NK-92 (cell line): Measurements from ENCODE around the gene MTUS2.
"Not testable (repeated sequence)": the region's sequence is repeated elsewhere in the genome, so short reads cannot be mapped to it uniquely, and the experiment has no call there.

Source experiments
- DNase-seq: peaks from one replicate; lab custom pipeline; 2025; ENCODE audit not compliant: unreplicated experiment; lab: John Stamatoyannopoulos, UW

MTUS2 gene

DNA sequence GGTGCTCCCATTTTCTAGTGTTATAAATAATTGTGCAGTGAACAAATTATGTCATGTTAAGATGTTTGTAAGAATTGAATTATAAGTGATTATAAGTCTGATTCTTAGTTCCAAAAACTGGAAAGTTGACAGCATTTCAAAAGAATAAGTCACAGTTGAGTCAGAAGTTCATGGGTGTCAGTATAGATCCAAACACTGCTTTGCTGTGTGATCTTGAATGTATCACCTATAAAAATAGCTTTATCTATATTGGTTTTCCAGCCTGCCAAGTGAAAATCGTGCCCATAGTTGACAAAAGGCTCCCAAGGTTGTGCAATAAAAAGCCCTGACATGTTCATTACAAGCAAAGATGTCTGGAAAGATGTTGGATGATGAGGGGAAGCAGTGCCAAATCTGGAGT is 336.0 kb downstream of the MTUS2 start:
- DNase-seq: no peak

DNA sequence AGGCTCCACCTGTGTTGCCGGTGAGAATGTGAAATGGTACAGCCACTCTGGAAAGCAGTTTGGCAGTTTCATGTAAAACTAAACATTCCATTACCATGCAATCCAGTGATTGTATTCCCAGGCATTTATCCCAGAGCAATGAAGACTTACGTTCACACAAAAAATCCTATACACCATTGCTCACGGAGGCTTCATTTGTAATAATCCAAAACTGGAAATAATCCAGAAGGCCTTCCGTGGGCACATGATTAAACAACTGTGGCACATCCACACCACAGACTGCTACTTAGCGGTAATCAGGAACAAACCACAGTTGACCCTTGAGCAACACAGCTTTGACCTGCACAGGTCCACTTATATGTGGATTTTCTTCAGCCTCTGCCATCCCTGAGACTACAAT is 339.7 kb downstream of the MTUS2 start:
- no peak for DNase-seq

DNA sequence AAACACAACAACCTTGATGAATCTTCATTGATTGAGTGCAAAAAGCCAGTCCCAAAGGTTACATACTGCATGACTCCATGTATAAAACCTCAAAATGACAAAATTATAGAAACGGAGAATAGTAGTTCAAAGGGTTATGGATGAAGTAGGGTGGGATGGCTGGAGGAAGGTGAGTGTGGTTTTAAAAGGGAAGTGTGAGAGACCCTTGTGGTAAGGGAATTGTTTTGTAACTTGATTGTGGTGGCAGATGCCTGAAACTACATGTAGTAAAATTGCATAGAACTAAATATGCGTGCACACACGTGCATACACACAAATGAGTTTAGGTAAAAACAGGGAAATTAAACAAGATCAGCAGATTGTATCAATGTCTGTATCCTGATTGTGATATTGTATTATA is 340.7 kb downstream of the MTUS2 start:
- no peak for DNase-seq

DNA sequence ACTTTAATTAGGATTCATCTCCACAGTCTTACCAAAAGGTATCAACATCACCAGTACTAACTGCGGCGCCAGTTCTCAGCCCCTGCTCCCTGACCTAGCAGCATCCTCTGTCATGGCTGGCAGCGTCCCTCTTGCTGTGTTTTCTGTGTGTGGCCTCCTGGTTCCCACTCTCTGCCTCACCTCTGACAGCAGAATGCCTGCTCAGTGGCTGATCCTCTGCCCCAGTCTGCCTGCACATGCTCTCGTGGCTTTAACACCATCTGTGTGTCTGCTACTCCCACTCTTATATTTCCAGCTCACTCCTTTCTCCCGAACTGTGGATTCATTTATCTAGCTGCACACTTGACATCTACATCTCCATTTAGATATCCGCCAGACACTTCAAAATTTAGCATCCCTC is 341.5 kb downstream of the MTUS2 start:
- DNase-seq: no peak

DNA sequence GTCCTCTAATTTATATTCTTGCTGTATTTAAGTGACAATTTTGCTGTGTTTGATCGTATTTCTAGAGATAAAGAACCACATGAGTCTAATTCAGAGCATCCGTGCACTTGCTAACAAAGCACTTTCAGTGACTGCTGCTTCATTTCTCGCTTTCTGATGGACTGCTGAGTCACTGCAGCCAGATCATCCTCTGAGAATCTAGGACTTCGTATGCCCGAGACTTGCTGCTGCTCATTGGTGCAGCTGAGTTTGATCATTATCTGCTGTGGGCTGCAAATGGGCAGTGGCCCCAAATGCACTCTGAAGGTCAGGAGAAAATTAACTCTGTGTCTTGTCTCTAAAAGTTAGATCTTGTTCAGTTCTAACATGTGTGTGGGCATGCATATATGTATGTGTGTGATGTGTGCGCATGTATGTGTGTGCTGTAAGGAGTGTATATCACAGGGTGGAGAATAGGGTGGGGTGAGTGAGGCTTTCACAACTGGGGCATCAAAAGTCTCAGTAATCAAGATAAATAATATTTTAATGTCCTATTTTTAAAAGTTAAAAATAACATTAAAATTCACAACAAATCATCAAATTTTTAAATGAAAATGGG is 342.6 kb downstream of the MTUS2 start:
- no peak for DNase-seq

DNA sequence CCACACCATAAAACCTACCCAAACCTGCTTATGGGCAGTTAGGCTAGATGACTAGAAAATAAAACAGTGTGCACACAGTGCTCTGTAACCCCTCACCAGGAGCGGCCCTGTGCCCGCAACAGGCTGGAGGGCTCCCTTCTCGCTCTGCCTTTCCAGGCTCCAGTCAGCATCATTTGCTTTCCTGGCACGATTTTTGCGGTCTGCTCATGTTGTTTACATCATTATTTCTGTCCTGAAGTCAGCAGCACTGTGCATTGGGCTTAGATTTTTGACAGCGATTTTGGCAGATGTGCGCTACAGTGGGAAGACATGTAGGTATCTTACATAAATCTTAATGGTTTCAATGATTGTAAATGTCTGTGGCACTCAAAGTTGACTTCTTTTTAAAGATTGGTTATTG is 344.0 kb downstream of the MTUS2 start:
- DNase-seq: no peak

DNA sequence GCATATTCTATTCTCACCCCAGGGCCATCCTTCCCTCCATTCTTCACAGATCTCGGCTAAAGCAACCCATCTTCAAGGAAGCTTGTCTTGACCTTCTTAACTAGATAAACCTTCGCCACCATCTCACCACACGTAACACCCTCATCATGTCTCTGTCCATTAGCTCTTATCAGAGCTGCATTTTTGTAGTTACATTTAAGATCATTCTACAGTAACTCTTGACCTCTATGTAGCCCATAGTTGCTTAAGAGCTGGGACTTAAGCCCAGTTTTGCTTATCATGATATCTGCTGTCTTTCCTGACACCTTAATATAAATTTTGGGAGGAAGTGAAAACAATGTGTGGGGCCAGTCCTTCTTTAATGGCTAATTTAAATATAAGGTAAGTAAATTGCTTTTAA is 345.1 kb downstream of the MTUS2 start:
- no peak for DNase-seq

DNA sequence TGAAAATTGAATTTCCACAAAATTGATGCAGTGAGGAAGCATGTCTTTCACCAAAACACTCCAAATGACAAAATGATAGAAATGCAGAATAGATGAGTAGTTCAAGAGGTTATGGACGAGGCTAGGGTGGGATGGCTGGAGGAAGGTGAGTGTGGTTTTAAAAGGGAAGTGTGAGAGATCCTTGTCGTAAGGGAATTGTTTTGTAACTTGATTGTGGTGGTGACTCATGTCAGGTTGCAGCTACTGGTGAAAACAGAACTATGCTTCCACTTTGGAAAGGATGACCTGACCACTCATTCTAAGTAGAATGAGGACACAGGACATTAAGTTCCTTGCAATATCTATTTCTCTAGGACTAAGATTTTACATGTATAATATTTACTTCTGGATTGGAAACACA is 345.7 kb downstream of the MTUS2 start:
- no peak for DNase-seq

DNA sequence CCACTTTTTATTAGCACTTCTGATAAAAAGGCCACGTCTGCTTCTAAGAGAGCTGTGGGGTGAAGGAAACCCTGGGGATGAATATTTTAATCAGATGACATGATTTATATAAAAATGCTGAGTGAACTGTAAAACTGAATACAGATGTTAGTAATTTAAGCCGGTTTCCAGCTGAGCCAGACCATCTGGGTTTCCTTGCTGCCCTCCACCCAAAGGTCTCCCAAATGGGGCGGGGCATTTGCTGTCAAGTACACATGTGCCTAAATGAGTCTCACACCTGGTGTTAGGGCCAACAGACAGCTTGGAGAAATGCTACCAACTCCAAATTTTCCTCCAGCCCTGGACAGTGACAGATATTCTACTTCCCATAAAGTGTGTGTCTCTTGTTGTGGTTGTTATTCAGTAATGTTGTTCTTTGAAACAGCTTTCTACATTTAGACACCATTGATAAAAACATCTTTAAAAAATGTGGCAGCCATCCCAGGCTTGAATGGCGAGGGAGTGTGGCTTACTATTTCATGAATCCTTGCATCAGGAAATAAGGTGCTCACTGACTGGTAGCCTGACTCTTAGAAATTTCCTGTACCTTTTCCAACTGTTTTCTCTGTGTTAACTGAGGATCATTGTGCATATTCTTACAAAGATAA is 350.4 kb downstream of the MTUS2 start:
- no peak for DNase-seq

DNA sequence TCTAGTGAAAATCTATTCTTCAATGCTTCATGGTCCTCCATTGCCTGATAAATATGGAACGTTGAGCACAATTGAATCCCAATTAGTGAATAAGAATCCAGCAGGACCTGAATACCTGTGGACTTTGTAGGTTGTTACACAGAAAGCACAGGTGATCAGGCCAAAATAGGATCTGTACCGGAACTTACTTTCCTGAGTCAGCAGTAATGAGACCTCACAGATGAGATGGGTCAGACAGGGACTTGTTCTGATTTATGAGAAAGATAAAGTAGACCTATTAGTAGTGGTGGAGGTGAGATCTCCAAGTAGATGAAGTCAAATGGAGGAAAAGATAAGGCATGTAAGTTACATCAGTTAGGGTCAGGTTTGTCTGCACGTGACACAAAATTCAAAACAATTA is 351.1 kb downstream of the MTUS2 start:
- no peak for DNase-seq

DNA sequence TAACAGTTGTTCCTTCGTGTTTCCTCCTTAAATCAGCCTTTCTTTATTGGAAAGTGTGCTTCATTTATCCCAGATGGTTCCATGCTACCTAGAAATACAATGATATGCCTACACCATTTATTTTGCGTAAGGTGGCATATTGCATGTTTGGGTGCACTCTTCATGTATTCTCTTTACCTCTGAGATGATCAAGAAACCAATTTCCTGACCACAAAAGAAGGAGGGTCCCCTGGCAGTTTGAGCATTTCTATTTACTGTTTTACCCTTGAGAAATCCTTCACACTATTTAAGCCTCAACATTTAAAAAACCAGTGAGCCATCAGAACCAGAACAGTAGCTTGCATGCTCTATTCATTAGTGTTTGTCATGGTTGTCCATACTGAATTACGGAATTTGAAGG is 354.0 kb downstream of the MTUS2 start:
- no peak for DNase-seq

DNA sequence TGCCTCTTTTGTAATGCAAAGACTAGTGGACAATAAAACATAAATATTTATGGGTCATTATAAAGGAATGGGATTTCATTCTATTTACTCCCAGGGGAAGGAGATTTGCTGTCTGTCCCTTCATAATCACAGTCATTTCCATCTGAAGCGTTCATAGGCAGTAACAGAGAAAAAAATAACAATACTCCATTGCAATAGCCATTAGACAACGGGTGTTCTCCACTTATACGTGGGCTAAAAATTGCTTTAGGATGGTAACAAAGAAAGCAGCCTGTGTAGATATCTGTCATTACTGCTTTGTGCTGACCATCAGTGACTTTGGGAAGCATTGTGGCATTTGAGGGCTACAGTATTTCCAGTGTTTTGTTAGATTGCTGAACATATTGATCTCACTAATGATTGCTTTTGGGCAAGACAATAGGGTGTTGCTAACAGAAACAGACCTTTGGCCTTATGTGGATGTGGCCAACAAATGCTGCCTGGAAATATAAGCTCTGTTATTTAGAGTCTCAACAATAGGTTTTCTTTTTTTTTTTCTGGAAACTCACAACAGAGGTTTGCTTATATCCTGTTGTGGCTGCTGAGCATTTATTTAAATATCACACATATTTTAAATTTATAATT is 355.2 kb downstream of the MTUS2 start:
- no peak for DNase-seq

DNA sequence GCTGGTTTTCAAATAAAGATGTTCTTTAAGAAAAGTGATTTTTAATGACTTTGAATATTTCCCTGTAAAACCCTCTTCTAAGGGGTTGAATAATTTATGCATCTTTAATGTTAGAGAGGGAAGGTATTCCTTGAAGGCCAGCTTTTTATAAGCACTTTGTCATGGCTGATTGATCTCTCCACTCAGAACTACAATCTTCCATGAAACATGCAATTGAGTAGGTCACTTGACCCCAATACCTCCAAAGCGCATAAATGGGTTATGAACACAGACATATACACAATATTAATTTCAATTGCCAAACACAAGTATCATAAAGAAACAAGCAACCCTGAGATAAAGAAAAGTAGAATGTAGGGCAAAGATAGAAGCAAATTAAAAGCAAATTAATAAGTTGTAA is 359.9 kb downstream of the MTUS2 start:
- no peak for DNase-seq

DNA sequence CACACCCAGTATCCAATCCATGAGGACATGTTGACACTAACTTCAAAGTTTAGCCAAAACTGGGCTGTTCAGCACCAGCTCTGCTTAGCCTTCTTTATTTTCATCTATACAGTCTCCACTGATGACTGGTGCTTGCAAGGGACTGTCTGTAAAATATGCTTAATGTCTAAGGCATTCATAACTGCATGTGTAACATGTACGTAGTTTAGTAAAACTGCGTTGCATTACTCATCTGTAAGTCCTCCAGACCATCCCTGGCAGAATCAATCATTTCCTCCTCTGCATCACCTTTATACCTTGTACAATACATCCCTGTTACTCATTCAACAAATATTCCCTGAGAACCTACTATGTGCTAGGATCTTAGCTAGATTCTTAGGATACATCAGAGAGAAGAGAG is 362.1 kb downstream of the MTUS2 start:
- DNase-seq: no peak

DNA sequence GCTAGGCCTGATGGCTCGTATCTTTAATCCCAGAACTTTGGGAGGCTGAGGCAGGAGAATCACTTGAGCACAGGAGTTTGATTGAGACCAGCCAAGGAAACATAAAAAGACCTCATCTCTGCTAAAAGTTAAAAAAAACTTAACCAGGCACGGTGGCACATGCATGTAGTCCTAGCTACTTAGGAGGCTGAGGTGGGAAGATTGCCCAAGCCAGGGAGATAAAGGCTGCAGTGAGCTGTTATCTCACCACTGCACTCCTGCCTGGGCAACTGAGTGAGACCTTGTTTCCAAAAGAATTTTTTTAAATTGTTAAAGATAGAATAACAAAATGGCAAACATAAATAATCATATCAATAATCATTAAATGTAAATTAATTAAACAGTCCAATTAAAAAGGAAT is 365.8 kb downstream of the MTUS2 start:
- no peak for DNase-seq

DNA sequence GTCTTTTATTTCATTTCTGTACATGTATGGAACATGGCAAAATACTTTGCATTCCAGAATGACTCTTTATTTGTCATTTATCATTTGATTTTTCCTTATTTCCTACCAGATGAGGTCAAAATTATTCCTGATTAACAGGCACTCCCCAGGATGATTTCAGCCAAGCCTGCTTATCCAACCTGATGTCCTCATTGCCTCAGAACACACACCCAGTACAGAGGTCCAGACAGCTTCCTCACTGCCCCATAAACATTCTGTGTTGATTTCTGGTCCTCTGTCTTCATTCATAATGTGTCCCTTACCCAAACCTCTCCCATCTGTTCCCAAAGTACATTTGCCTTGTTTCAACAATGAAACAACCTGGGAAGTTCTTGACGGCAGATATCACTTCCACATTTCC is 367.4 kb downstream of the MTUS2 start:
- DNase-seq: no peak

DNA sequence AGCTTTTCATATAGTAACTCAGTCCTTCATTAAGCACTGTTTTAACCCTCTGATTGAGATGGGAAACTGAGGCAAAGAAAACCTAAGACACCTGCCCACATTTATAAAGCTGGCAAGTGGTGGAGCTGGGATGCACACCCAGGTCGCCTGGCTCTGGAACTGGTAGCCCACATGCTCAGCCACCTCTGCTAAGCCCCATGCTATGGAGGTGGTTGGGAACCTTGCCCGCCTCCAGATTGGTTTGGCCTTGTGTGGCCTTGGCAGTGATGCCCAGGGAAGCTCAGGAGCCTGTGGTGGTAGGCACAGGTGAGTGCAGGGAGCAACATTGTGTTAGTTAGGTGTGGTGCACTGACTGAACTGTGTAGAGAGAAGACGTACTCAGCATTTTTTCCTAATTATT is 370.2 kb downstream of the MTUS2 start:
- no peak for DNase-seq

DNA sequence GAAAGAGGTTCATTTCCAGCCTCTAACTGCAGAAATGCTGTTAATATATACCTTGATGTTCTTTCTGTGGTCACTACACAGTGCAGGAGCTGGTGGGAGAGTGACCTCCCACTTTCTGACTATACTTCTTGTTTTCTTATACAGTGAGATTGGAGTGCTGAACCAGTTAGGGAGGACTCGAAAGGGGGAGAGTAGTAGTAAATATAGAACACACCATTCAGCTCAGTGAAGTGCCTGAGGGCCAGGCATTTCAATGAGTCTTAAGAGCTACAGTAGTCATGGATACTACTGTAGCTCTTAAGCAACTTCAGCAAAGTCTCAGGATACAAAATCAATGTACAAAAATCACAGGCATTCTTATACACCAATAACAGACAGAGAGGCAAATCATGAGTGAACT is 372.9 kb downstream of the MTUS2 start:
- DNase-seq: no peak

DNA sequence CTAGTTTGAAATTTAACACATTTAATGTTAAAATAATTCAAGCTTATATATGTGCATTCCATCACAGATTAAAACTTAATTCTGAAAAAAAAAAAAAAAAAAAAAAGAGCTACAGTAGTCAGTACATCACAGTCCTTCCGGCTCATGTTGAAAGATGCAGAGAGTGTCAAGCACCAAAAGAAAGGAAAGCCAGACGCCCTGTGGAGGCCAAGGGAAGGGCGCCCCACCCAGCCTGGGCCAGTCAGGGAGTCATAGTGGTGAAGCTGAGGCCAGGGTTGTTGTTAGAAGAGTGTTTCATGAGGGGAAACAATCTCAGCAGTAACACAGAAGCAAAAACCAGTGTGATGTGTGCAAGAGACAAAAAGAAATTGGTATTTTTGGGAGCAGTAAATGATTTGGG is 375.3 kb downstream of the MTUS2 start:
- DNase-seq: no peak

DNA sequence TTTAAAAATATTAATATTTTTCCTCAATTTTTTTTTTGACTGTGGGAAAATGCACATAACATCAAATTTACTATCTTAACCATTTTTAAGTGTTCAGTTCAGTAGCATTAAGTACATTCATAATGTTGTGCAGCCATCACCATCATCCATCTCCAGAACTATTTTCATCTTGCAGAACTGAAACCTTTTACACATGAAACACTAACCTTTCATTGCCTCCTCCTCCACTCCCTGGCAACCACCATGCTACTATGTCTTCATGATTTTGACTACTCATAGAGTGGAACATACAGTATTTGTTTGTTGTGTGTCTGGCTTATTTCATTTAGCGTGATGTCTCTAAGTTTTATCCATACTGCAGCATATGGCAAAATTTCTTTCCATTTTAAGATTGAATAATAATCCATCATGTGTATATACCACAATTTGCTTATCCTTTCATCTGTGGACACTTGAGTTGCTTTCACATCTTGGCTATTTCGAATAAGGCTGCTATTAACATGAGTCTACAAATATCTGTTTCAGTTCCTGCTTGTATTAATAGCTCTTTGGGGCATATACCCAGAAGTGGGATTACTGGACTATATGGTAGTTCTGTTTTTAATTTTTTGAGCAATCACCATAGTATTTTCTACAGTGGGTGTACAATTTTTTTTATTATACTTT is 376.4 kb downstream of the MTUS2 start:
- DNase-seq: no peak

DNA sequence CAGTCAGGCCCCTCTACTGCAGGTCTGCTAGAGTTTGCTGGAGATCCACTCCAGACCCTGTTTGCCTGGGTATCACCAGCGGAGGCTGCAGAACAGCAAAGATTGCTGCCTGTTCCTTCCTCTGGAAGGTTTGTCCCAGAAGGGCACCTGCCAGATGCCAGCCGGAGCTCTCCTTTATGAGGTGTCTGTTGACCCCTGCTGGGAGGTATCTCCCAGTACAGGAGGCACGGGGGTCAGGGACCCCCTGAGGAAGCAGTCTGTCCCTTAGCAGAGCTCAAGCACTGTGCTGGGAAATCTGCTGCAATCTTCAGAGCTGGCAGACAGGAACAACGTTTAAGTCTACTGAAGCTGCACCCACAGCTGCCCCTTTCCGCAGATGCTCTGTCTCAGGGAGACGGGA is 382.6 kb downstream of the MTUS2 start:
- not testable (repeated sequence) for DNase-seq

DNA sequence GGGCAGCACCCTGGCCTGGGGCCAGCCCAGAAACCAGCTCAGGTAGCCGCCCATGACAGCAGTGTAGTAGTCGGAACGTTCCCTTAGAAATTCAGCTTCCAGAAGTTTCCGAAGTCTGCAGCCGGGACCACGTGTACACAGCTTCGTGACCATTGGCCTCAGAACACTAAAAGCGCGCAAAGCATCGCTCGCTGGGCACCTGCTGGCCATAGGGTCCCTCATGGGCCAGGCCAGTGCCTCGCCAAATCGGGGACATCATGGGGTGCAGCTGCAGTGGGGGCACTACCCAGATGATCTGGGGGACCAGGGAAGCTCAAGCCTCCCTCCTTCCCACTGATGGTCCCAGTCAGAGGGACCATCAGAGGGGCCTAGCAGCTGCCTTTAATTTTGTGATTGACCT is 384.5 kb downstream of the MTUS2 start:
- no peak for DNase-seq
